Smooth muscle cell (in vitro differentiated cells): Measurements from ENCODE around the gene NFATC3. TPM values are rescaled to one million over a fixed set of nuclear protein-coding genes. Genes with fewer than 3 reads are reported as not detected.
"Not testable (repeated sequence)": the region's sequence is repeated elsewhere in the genome, so short reads cannot be mapped to it uniquely, and the experiment has no call there.

ENCODE experiments used
- DNase-seq: peaks from one replicate; lab custom pipeline; 2025; ENCODE audit not compliant: unreplicated experiment; lab: John Stamatoyannopoulos, UW
- H2AFZ ChIP-seq: fragments of 200-600 bp; sonication (generic); 2 replicates; pipeline ENCODE4 v1.6.0; 2016; ENCODE audit warnings: antibody characterized with exemption, low read depth, mild to moderate bottlenecking
- H3F3A ChIP-seq: fragments of 200-600 bp; sonication (generic); 2 replicates; pipeline ENCODE4 v1.6.0; 2017; ENCODE audit warnings: antibody characterized with exemption, low read depth
- H3K27ac ChIP-seq: fragments of 200-600 bp; sonication (generic); 2 replicates; pipeline ENCODE4 v1.5.1; 2016; ENCODE audit warnings: low read depth, mild to moderate bottlenecking
- H3K27me3 ChIP-seq: fragments of 200-600 bp; sonication (generic); 2 replicates; pipeline ENCODE4 v1.6.1; 2016; ENCODE audit warnings: low read depth, mild to moderate bottlenecking
- H3K36me3 ChIP-seq: fragments of 200-600 bp; sonication (generic); 2 replicates; pipeline ENCODE4 v1.5.1; 2016; ENCODE audit warnings: low read depth
- H3K4me1 ChIP-seq: fragments of 200-600 bp; sonication (generic); 2 replicates; pipeline ENCODE4 v1.5.1; 2016; ENCODE audit warnings: low read depth
- H3K4me2 ChIP-seq: fragments of 200-600 bp; sonication (generic); 2 replicates; pipeline ENCODE4 v1.6.0; 2016; ENCODE audit warnings: mild to moderate bottlenecking
- H3K4me3 ChIP-seq: fragments of 200-600 bp; sonication (generic); 2 replicates; pipeline ENCODE4 v1.5.1; 2016; ENCODE audit warnings: mild to moderate bottlenecking
- H3K79me2 ChIP-seq: fragments of 200-600 bp; sonication (generic); 2 replicates; pipeline ENCODE4 v1.6.0; 2016; ENCODE audit warnings: low read depth, mild to moderate bottlenecking
- H3K9ac ChIP-seq: fragments of 200-600 bp; sonication (generic); 2 replicates; pipeline ENCODE4 v1.6.0; 2016; ENCODE audit warnings: low read depth
- H3K9me3 ChIP-seq: fragments of 200-600 bp; sonication (generic); replicated peaks from 2 replicates; pipeline ENCODE4 v1.5.1; 2016; ENCODE audit warnings: low read depth
- H4K20me1 ChIP-seq: fragments of 200-600 bp; sonication (generic); 2 replicates; pipeline ENCODE4 v1.6.0; 2016; ENCODE audit warnings: low read depth
- WGBS: methylation state at CpG from one replicate; pipeline ENCODE4 v1.1.7; 2016; ENCODE audit warnings: low lambda C conversion rate; 5-methylcytosine and 5-hydroxymethylcytosine counted together
- polyA plus RNA-seq: library from polyadenylated mRNA; unstranded; fragments of >200 nt; fragmentation: Nextera tagmentation; extraction: Ambion mirVana; gene quantifications from 2 replicates; pipeline ENCODE4 v1.2.1, GENCODE V29; 2016
- total RNA-seq: library from RNA; depleted of rRNA; stranded (reverse); fragments of >200 nt; gene quantifications from 2 replicates; pipeline ENCODE4 v1.2.3, GENCODE V29; 2014
- TF ChIP-seq, protein P1 (sequence below): fragments of 200-600 bp; sonication (generic); IDR thresholded peaks from 2 replicates; pipeline ENCODE4 v1.5.1; 2017; ENCODE audit warnings: borderline replicate concordance, mild to moderate bottlenecking, antibody characterized with exemption; ENCODE audit not compliant: insufficient read depth, poor library complexity, severe bottlenecking

NFATC3 gene
- total and polyA plus RNA-seq, 2 experiments from 2014 or later, result 14.7 to 30.2 TPM

DNA sequence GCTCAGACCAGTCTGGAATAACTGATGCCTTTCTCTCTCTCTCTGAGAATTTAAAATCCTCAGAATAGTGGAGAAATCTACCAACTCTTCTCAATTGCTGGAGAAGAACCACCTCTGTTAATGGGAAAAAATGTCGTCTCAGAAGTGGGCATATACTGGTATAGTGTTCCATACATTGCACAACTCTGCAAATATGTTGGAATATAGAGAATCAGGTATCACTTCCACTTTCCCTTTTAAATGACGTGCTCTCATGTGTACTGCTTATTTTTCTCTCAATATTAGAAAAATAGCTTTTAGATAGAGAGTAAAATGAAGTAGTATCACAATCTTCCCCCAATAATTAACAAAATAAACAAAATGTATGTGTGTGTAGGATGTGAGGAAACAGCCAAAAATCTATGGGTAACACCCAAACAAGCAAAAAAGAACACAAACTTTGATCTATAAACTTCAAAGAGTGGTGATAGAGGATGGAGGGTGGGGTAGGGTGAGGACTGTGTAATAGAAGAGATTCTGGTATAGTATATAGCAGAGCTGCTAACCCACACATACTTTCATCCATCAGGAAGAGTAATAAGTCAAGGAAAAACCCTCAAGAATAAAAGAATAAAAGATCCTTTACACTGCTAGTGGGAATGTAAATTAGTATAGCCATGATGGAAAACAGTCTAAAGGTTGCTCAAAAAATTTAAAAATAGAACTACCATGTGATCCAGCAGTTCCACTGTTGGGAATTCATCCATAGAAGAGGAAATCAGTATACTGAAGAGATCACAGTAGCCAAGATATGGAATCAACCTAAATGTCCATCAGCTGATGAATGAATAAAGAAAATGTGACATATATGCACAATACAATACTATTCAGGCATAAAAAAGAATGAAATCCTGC is 46.9 kb downstream of the NFATC3 start:
- H3K27ac ChIP-seq, result no peak overlapping the region
- H3K4me2 ChIP-seq, result no peak overlapping the region
- no peak overlapping the region for H2AFZ ChIP-seq
- H3K4me3 ChIP-seq, result no peak overlapping the region
- H3K36me3 ChIP-seq, result no peaks in the 10 kb centered on the region
- TF ChIP-seq, protein P1, sequence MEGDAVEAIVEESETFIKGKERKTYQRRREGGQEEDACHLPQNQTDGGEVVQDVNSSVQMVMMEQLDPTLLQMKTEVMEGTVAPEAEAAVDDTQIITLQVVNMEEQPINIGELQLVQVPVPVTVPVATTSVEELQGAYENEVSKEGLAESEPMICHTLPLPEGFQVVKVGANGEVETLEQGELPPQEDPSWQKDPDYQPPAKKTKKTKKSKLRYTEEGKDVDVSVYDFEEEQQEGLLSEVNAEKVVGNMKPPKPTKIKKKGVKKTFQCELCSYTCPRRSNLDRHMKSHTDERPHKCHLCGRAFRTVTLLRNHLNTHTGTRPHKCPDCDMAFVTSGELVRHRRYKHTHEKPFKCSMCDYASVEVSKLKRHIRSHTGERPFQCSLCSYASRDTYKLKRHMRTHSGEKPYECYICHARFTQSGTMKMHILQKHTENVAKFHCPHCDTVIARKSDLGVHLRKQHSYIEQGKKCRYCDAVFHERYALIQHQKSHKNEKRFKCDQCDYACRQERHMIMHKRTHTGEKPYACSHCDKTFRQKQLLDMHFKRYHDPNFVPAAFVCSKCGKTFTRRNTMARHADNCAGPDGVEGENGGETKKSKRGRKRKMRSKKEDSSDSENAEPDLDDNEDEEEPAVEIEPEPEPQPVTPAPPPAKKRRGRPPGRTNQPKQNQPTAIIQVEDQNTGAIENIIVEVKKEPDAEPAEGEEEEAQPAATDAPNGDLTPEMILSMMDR, result no peak
- H3K4me1 ChIP-seq, result no peaks in the 10 kb centered on the region
- no peaks in the 10 kb centered on the region for H3K9me3 ChIP-seq
- H3K27me3 ChIP-seq, result no peaks in the 10 kb centered on the region
- H4K20me1 ChIP-seq, result peaks cover 34% of the 10 kb centered on the region
- no peaks in the 10 kb centered on the region for H3F3A ChIP-seq
- no peak overlapping the region for H3K9ac ChIP-seq
- 100% methylated on average over 2 of the region's 2 CpGs for WGBS
- peaks cover 17% of the 10 kb centered on the region for H3K79me2 ChIP-seq
- no peak for DNase-seq

DNA sequence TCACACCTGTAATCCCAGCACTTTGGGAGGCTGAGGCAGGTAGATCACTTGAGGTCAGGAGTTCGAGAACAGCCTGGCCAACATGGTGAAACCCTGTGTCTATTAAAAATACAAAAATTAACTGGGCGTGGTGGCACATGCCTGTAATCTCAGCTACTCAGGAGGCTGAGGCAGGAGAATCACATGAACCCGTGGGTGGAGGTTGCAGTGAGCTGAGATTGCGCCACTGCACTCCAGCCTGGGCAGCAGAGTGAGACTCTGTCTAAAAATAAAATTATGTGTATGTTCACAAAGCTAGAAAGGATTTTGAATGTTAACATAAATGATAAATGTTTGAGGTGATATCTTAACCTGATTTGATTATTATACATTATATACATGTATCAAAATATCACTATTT is 47.8 kb downstream of the NFATC3 start:
- H3F3A ChIP-seq, H3K4me2 ChIP-seq, H2AFZ ChIP-seq, H3K27me3 ChIP-seq, H3K4me1 ChIP-seq, DNase-seq, H3K27ac ChIP-seq, H3K36me3 ChIP-seq, H3K9ac ChIP-seq, H3K4me3 ChIP-seq, H3K9me3 ChIP-seq: not testable (repeated sequence)
- 91% methylated on average over 4 of the region's 4 CpGs for WGBS
- H4K20me1 ChIP-seq, result peaks cover 34% of the 10 kb centered on the region
- peaks cover 17% of the 10 kb centered on the region for H3K79me2 ChIP-seq

DNA sequence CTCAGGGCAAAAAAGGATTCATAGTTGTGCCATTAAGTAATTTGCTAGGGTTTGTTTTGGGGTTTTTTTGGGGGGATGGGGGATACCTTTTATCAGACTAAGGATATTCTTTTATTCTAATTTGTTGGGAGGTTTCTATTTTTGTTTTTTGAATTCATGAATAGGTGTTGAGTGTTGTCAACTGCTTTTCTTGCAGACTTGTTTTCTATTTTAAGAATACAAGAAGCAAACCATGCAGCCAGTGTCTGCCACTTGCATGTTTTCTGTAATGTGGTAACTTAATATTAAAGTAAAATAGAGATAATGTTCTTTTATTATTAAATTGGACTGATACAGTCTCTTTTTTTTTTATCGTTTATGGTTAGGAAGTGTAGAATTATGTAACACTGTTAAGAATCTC is 49.5 kb downstream of the NFATC3 start:
- H3K27me3 ChIP-seq, result no peaks in the 10 kb centered on the region
- no peaks in the 10 kb centered on the region for H3K36me3 ChIP-seq
- no peak overlapping the region for H3K4me3 ChIP-seq
- H4K20me1 ChIP-seq, result peaks cover 28% of the 10 kb centered on the region
- WGBS, result 97% methylated on average over 1 of the region's 1 CpG
- H3K4me1 ChIP-seq, result no peaks in the 10 kb centered on the region
- H3K27ac ChIP-seq, result no peak overlapping the region
- peaks cover 17% of the 10 kb centered on the region for H3K79me2 ChIP-seq
- no peaks in the 10 kb centered on the region for H3F3A ChIP-seq
- no peak for DNase-seq
- no peak overlapping the region for H2AFZ ChIP-seq
- TF ChIP-seq, protein P1, result no peak
- H3K9me3 ChIP-seq, result no peaks in the 10 kb centered on the region
- no peak overlapping the region for H3K4me2 ChIP-seq
- no peak overlapping the region for H3K9ac ChIP-seq

DNA sequence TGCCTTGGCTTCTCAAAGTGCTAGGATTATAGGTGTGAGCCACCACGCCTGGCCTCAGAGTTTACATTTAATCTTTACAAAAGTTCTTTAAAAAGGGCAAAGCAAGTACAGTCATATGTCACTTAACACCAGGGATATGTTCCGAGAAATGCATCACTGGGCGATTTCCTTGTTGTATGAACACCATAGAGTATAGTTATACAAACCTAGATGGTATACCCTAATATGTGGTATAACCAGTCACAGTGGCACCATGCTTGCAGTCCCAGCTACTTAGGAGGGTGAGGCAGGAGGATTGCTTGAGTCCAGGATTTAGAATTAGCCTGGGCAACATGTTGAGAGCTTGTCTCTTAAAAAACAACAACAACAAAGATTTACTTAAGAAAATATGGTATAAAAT is 51.3 kb downstream of the NFATC3 start:
- no peaks in the 10 kb centered on the region for H3K4me1 ChIP-seq
- no peak overlapping the region for H3K27ac ChIP-seq
- 98% methylated on average over 3 of the region's 3 CpGs for WGBS
- no peaks in the 10 kb centered on the region for H3K9me3 ChIP-seq
- DNase-seq, result no peak
- H3K4me2 ChIP-seq, result no peak overlapping the region
- H2AFZ ChIP-seq, result no peak overlapping the region
- TF ChIP-seq, protein P1, result no peak
- H3K9ac ChIP-seq, result no peak overlapping the region
- peaks cover 6% of the 10 kb centered on the region for H3F3A ChIP-seq
- H4K20me1 ChIP-seq, result peaks cover 19% of the 10 kb centered on the region
- H3K27me3 ChIP-seq, result no peaks in the 10 kb centered on the region
- H3K79me2 ChIP-seq, result peaks cover 5% of the 10 kb centered on the region
- no peak overlapping the region for H3K4me3 ChIP-seq
- no peaks in the 10 kb centered on the region for H3K36me3 ChIP-seq
